Measurements from ENCODE around the gene PAF1. TPM values are rescaled to one million over a fixed set of nuclear protein-coding genes. Genes with fewer than 3 reads are reported as not detected.
A peak's percentile ranks its signal among the peaks of the same experiment; 100 is the strongest.
"Not testable (repeated sequence)": the region's sequence is repeated elsewhere in the genome, so short reads cannot be mapped to it uniquely, and the experiment has no call there.

PAF1 gene
- total RNA-seq, 2 experiments from 2014 or later, result 40.7 to 47.0 TPM

- Mint-ChIP-seq H3K27me3 (no peaks in the 10 kb centered on the region), H3K4me3 (no peak overlapping the region), H3K36me3 (peaks cover 7% of the 10 kb centered on the region), H3K27ac (peak overlapping the region; percentile 38), H3K4me1 (no peaks in the 10 kb centered on the region), H3K9me3 (no peaks in the 10 kb centered on the region)
- POLR2A ChIA-PET, result no interaction called here
- ATAC-seq (ENCODE audit: low read depth), result no peak
- DNase-seq, result no peak
Observed at GRCh38 chr19:39380521-39381502, 10.1 kb downstream of the PAF1 start.

GRCh38 chr19:39379865-39380396 lies 11.0 kb downstream of the PAF1 start:
- no peaks in the 10 kb centered on the region for H3K27me3 Mint-ChIP-seq
- DNase-seq, result no peak
- H3K4me1 Mint-ChIP-seq, result no peaks in the 10 kb centered on the region
- no peak for ATAC-seq (ENCODE audit: low read depth)
- peaks cover 7% of the 10 kb centered on the region for H3K36me3 Mint-ChIP-seq
- no peaks in the 10 kb centered on the region for H3K9me3 Mint-ChIP-seq
- H3K4me3 Mint-ChIP-seq, result no peak overlapping the region
- POLR2A ChIA-PET, result no interaction called here
- H3K27ac Mint-ChIP-seq, result no peak overlapping the region

- H3K4me1 Mint-ChIP-seq; POLR2A ChIA-PET; H3K27me3 Mint-ChIP-seq; H3K4me3 Mint-ChIP-seq; H3K36me3 Mint-ChIP-seq; DNase-seq; H3K9me3 Mint-ChIP-seq; ATAC-seq (ENCODE audit: low read depth); H3K27ac Mint-ChIP-seq: not testable (repeated sequence)
Observed at GRCh38 chr19:39379366-39379765, 11.5 kb downstream of the PAF1 start.

GRCh38 chr19:39377373-39378362 lies 13.2 kb downstream of the PAF1 start:
- H3K9me3 Mint-ChIP-seq, result no peaks in the 10 kb centered on the region
- no peak overlapping the region for H3K27ac Mint-ChIP-seq
- H3K36me3 Mint-ChIP-seq, result peaks cover 10% of the 10 kb centered on the region
- DNase-seq (no peak), ATAC-seq (ENCODE audit: low read depth) (no peak)
- no peak overlapping the region for H3K4me3 Mint-ChIP-seq
- POLR2A ChIA-PET, result no interaction called here
- no peaks in the 10 kb centered on the region for H3K27me3 Mint-ChIP-seq
- H3K4me1 Mint-ChIP-seq, result no peaks in the 10 kb centered on the region

- H3K27me3 Mint-ChIP-seq, result no peaks in the 10 kb centered on the region
- no peak for ATAC-seq (ENCODE audit: low read depth)
- no peak for DNase-seq
- POLR2A ChIA-PET, result no interaction called here
- no peaks in the 10 kb centered on the region for H3K9me3 Mint-ChIP-seq
- H3K27ac Mint-ChIP-seq, result no peak overlapping the region
- peaks cover 10% of the 10 kb centered on the region for H3K36me3 Mint-ChIP-seq
- no peak overlapping the region for H3K4me3 Mint-ChIP-seq
- peaks cover 2% of the 10 kb centered on the region for H3K4me1 Mint-ChIP-seq
Observed at GRCh38 chr19:39375929-39376328, 15.0 kb downstream of the PAF1 start.

GRCh38 chr19:39372941-39373340 lies 18.0 kb downstream of the PAF1 start:
- Mint-ChIP-seq H3K27ac (no peak overlapping the region), H3K27me3 (no peaks in the 10 kb centered on the region), H3K4me3 (no peak overlapping the region), H3K36me3 (peaks cover 11% of the 10 kb centered on the region), H3K9me3 (no peaks in the 10 kb centered on the region), H3K4me1 (peaks cover 2% of the 10 kb centered on the region)
- no peak for ATAC-seq (ENCODE audit: low read depth)
- no peak for DNase-seq
- POLR2A ChIA-PET, result interaction anchor here (0.5 kb wide), 1 partner anchor 75 kb away, joined by 5 read pairs; no protein-coding TSS in a partner anchor

- Mint-ChIP-seq H3K36me3 (peaks cover 9% of the 10 kb centered on the region), H3K4me1 (peaks cover 2% of the 10 kb centered on the region), H3K9me3 (no peaks in the 10 kb centered on the region), H3K4me3 (no peak overlapping the region), H3K27me3 (no peaks in the 10 kb centered on the region), H3K27ac (no peak overlapping the region)
- POLR2A ChIA-PET, result no interaction called here
- ATAC-seq (ENCODE audit: low read depth) (no peak), DNase-seq (no peak)
Observed at GRCh38 chr19:39372047-39372802, 18.7 kb downstream of the PAF1 start.

GRCh38 chr19:39370735-39371134 lies 20.2 kb downstream of the PAF1 start:
- ATAC-seq (ENCODE audit: low read depth) (no peak), DNase-seq (no peak)
- Mint-ChIP-seq H3K4me3 (no peak overlapping the region), H3K27ac (no peak overlapping the region), H3K27me3 (no peaks in the 10 kb centered on the region), H3K36me3 (peaks cover 8% of the 10 kb centered on the region), H3K4me1 (peaks cover 2% of the 10 kb centered on the region), H3K9me3 (no peaks in the 10 kb centered on the region)
- POLR2A ChIA-PET, result no interaction called here

GRCh38 chr19:39369200-39369599 lies 21.7 kb downstream of the PAF1 start:
- Mint-ChIP-seq H3K27me3 (no peaks in the 10 kb centered on the region), H3K9me3 (no peaks in the 10 kb centered on the region), H3K27ac (no peak overlapping the region)

GRCh38 chr19:39365531-39365930 lies 25.4 kb downstream of the PAF1 start:
- peaks cover 9% of the 10 kb centered on the region for H3K36me3 Mint-ChIP-seq
- no peaks in the 10 kb centered on the region for H3K27me3 Mint-ChIP-seq
- H3K4me3 Mint-ChIP-seq, result no peak overlapping the region
- no peak overlapping the region for H3K27ac Mint-ChIP-seq
- no peaks in the 10 kb centered on the region for H3K9me3 Mint-ChIP-seq
- ATAC-seq (ENCODE audit: low read depth) (no peak), DNase-seq (no peak)
- POLR2A ChIA-PET, result no interaction called here
- peaks cover 2% of the 10 kb centered on the region for H3K4me1 Mint-ChIP-seq

More at GRCh38 chr19:39369200-39369599, 21.7 kb downstream of the PAF1 start:
- DNase-seq (no peak), ATAC-seq (ENCODE audit: low read depth) (no peak)
- H3K4me1 Mint-ChIP-seq, result peaks cover 2% of the 10 kb centered on the region
- H3K4me3 Mint-ChIP-seq, result no peak overlapping the region
- peaks cover 12% of the 10 kb centered on the region for H3K36me3 Mint-ChIP-seq
- POLR2A ChIA-PET, result no interaction called here

- Mint-ChIP-seq H3K27ac (no peak overlapping the region), H3K36me3 (peaks cover 11% of the 10 kb centered on the region), H3K27me3 (no peaks in the 10 kb centered on the region), H3K9me3 (no peaks in the 10 kb centered on the region), H3K4me1 (peaks cover 2% of the 10 kb centered on the region), H3K4me3 (no peak overlapping the region)
- POLR2A ChIA-PET, result no interaction called here
- ATAC-seq (ENCODE audit: low read depth), result no peak
- no peak for DNase-seq
Observed at GRCh38 chr19:39363901-39364457, 26.9 kb downstream of the PAF1 start.

Data from activated naive CD8-positive, alpha-beta T cell treated with anti-CD3 and anti-CD28 coated beads, Interleukin-2, amount 10 ng/mL, durations not matched to agents 7 days and 5 days (primary cell).